Naive thymus-derived CD8-positive, alpha-beta T cell (primary cell): ENCODE data around the gene LRRC73. TPM values are rescaled to one million over a fixed set of nuclear protein-coding genes. Genes with fewer than 3 reads are reported as not detected.
"Not testable (repeated sequence)": the region's sequence is repeated elsewhere in the genome, so short reads cannot be mapped to it uniquely, and the experiment has no call there.

Experiments
- ATAC-seq, 2 donors: fragments of 150-1000 bp; cut with Tn5 transposase in 1 of 2; sonication (Bioruptor Pico), chemical (Tn5 transposase) in 1 of 2; 1 replicate in 1 of 2; 2 replicates in 1 of 2; pipeline ENCODE4 v1.10.0; 2021; ENCODE audit warnings: mild to moderate bottlenecking in 2 of 2, moderate library complexity in 2 of 2
- POLR2A ChIA-PET: fragments of 350-600 bp; sonication (Branson Sonifier 250); formaldehyde crosslinking; loops from one replicate; lab custom pipeline; 2021; ENCODE audit warnings: antibody characterized with exemption; lab: Charles Lee
- DNase-seq, 10 donors: peaks; one replicate each; pipeline versions ENCODE4 v3.0.0 to v3.0.0-alpha.2; 2020 to 2022
- H3K27ac Mint-ChIP-seq, 10 donors: one replicate each; pipeline ENCODE4 v1.8.0; 2020 to 2022; ENCODE audit warnings: mild to moderate bottlenecking in 10 of 10, mixed read lengths in 10 of 10, moderate library complexity in 4 of 10, inconsistent platforms in 1 of 10
- H3K27me3 Mint-ChIP-seq, 5 donors: one replicate each; pipeline ENCODE4 v1.8.0; 2021 to 2022; ENCODE audit warnings: mixed read lengths in 5 of 5
- H3K36me3 Mint-ChIP-seq, 3 donors: one replicate each; pipeline ENCODE4 v1.8.0; 2020 to 2022; ENCODE audit warnings: mixed read lengths in 3 of 3, mild to moderate bottlenecking in 2 of 3, inconsistent platforms in 1 of 3
- H3K4me1 Mint-ChIP-seq, 4 donors: one replicate each; pipeline ENCODE4 v1.8.0; 2021 to 2022; ENCODE audit warnings: mixed read lengths in 4 of 4
- H3K4me3 Mint-ChIP-seq, 10 donors: one replicate each; pipeline ENCODE4 v1.8.0; 2020 to 2022; ENCODE audit warnings: mild to moderate bottlenecking in 10 of 10, mixed read lengths in 10 of 10, moderate library complexity in 6 of 10, inconsistent platforms in 1 of 10
- H3K9me3 Mint-ChIP-seq, 9 donors: one replicate each; pipeline ENCODE4 v1.8.0; 2020 to 2022; ENCODE audit warnings: mixed read lengths in 9 of 9, mild to moderate bottlenecking in 3 of 9, inconsistent platforms in 1 of 9, moderate library complexity in 1 of 9
- polyA plus RNA-seq, 3 donors: library from polyadenylated mRNA; unstranded; fragments of 300-500 nt; fragmentation: Illumina TruSeq; gene quantifications; one replicate each; pipeline ENCODE4 v1.2.3, GENCODE V29; 2021
- total RNA-seq, 8 experiments: library from RNA in 2 of 8; stranded (reverse) in 2 of 8; gene quantifications; one replicate each; pipeline ENCODE4 v1.2.3 and lab custom pipeline; 2021 to 2026

The LRRC73 gene
- total and polyA plus RNA-seq, 5 experiments from 2014 or later: 0.41 to 0.49 TPM; not detected in 3

DNA sequence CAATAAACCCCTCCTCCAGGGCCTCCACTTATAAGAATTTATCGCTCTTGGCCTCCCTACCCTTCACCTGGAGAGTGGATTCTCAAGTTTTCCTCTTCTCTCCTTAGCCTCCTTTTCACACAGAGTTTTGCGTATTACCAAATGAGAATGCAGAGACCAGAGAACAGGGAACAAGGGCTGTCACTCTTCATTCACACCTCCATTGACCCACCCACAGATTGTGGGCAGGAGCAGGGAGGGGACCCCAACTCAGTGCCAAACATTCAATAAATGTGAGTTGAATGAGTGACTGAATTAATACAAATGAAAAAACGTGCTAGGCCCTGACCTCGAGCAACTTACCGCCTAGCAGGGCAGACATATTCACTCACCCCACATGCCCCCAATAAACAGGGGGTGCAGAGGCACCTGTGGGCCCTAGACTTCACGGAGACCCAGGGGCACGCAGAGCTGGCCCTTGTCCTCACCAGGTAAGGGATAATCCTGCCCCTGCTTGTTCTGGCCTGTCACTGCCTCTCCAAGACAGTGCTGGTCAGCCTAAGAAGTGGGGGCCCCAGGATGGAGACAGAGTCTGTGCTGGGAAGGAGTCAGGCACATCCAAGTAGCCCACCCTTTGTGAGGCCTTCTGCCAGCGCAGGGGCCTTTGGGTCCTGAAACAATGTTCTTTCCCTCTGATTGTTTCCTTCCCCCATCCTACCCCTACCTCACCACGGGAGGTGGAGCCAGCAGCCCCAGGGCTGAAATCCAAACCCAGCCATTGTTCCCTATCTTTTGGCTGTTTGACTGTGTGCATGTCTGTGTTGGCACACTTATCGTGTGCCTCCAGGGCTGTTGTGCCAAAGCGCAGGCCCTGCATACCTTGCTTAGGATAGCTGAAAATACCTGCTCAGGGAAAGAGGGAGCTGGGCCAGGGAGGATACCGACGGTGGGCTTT is 41.1 kb downstream of the LRRC73 start:
- Mint-ChIP-seq H3K27me3 (peaks cover 14 to 46% (median 21%) of the 10 kb centered on the region in 5 donors), H3K36me3 (no peaks in the 10 kb centered on the region), H3K4me1 (no peaks in the 10 kb centered on the region), H3K4me3 (no peak overlapping the region), H3K27ac (peak overlapping the region in 1 of 10 donors; percentile 18), H3K9me3 (no peaks in the 10 kb centered on the region)
- ATAC-seq: no peak
- DNase-seq: no peak
- POLR2A ChIA-PET: no interaction called here

DNA sequence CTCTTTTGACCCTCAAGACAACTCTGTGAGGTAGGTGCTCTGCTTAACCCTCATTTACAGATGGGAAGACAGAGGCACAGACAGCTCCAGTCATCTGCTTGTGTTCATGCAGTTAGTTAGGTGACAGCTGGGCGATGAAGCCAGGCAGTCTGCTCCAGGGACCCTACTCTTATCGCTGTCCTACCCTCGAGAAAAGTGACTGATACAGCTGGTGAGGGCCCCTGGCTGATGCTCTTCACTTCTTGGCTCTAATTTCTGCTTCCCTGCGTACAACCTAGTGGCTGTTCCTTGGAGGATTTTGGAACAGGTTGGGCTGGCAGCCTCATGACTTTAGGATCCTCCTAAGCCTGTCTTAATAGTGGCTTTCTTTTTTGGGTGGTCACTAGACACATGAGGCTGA is 41.9 kb downstream of the LRRC73 start:
- ATAC-seq (no peak), DNase-seq (no peak)
- Mint-ChIP-seq H3K36me3 (no peaks in the 10 kb centered on the region), H3K27me3 (peaks cover 14 to 50% (median 21%) of the 10 kb centered on the region in 5 donors), H3K4me3 (no peak overlapping the region), H3K27ac (no peak overlapping the region), H3K4me1 (no peaks in the 10 kb centered on the region), H3K9me3 (no peaks in the 10 kb centered on the region)
- POLR2A ChIA-PET: interaction anchor here (0.6 kb wide), 1 partner anchor 1108 kb away, joined by 4 read pairs; no protein-coding TSS in a partner anchor

DNA sequence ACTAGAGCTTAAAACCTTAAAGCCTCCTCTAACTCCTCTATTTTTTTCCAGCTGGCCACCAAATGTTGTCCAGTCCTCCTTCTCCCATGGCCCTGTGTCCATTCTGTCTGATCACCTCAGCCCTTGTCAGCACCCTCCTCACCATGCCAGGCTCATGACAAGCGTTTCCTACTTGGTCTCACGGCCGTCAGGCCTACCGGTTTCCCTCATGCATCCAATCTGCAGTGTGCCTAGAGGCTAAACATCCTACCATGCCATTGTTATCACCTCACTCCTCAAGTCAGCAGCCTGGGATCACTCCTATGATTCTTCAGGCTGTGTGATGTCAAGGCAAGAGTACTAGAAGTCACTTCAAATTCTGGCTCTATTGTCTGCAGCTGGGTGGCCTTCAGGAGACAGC is 42.4 kb downstream of the LRRC73 start:
- no peaks in the 10 kb centered on the region for H3K9me3 Mint-ChIP-seq
- H3K4me3 Mint-ChIP-seq: no peak overlapping the region
- peak overlapping the region in 2 of 10 donors; percentile 31 to 42 for H3K27ac Mint-ChIP-seq
- H3K4me1 Mint-ChIP-seq: no peaks in the 10 kb centered on the region
- ATAC-seq: no peak
- POLR2A ChIA-PET: interaction anchor here (0.6 kb wide), 1 partner anchor 1107 kb away, joined by 4 read pairs; no protein-coding TSS in a partner anchor
- no peak for DNase-seq
- H3K27me3 Mint-ChIP-seq: peaks cover 16 to 54% (median 25%) of the 10 kb centered on the region in 5 donors
- no peaks in the 10 kb centered on the region for H3K36me3 Mint-ChIP-seq

DNA sequence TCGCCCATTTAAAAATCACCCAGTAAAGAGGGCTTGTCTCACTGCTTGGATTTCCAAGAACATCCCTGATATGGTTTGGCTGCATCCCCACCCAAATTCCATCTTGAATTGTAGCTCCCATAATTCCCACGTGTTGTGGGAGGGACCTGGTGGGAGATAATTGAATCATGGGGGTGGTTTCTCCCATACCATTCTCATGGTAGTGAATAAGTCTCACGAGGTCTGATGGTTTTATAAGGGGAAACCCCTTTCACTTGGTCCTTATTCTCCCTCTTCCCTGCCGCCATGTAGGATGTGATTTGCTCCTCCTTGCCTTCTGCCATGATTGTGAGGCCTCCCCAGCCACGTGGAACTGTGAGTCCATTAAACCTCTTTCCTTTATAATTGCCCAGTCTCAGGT is 42.9 kb downstream of the LRRC73 start:
- DNase-seq, H3K9me3 Mint-ChIP-seq, H3K4me1 Mint-ChIP-seq, H3K4me3 Mint-ChIP-seq, ATAC-seq, H3K27ac Mint-ChIP-seq, H3K36me3 Mint-ChIP-seq, POLR2A ChIA-PET: not testable (repeated sequence)
- peaks cover 17 to 59% (median 30%) of the 10 kb centered on the region in 5 donors for H3K27me3 Mint-ChIP-seq

DNA sequence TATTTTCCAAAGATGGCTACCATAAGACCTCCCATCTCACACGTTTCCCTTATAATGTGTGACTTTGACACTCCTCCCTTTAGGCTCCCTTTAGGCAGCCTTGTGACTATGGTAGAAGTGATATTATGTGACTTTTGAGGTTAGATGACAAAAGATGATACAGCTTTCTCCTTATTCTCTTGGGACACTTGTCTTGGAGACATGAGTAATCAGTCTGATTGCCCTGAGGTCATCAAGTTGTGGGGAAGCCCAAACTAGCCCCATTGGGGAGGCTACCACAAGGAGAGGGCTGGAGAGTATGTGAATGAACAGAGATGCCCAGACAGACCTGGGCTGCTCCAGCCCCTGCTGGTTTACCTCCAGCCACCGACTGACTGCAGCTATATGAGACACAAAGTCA is 44.2 kb downstream of the LRRC73 start:
- no peaks in the 10 kb centered on the region for H3K9me3 Mint-ChIP-seq
- peaks cover 20 to 67% (median 33%) of the 10 kb centered on the region in 5 donors for H3K27me3 Mint-ChIP-seq
- H3K4me1 Mint-ChIP-seq: peaks cover 0 to 2% (median 0%) of the 10 kb centered on the region in 4 donors
- POLR2A ChIA-PET: interaction anchor here (0.9 to 1.6 kb wide), 2 partner anchors 10 to 11 kb away, joined by 3 to 5 read pairs; partner anchors contain the start of gene TJAP1
- DNase-seq (no peak), ATAC-seq (no peak)
- no peak overlapping the region for H3K4me3 Mint-ChIP-seq
- H3K36me3 Mint-ChIP-seq: no peaks in the 10 kb centered on the region
- peak overlapping the region in 1 of 10 donors; percentile 40 for H3K27ac Mint-ChIP-seq

DNA sequence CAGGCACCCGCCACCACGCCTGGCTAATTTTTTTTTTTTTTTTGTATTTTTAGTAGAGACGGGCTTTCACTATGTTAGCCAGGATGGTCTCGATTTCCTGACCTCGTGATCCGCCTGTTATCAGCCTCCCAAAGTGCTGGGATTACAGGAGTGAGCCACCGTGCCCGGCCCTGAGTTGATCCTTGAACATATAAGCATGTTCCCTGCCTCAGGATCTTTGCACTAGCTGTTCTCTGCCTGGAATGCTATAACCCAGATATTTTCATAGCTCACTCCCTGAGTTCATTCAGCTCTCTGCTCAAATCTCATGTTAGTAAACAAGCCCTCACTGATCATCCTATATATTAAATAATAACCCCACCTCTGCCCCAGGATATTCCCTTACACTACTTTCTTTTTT is 45.8 kb downstream of the LRRC73 start:
- DNase-seq: no peak
- peaks cover 20 to 63% (median 31%) of the 10 kb centered on the region in 5 donors for H3K27me3 Mint-ChIP-seq

DNA sequence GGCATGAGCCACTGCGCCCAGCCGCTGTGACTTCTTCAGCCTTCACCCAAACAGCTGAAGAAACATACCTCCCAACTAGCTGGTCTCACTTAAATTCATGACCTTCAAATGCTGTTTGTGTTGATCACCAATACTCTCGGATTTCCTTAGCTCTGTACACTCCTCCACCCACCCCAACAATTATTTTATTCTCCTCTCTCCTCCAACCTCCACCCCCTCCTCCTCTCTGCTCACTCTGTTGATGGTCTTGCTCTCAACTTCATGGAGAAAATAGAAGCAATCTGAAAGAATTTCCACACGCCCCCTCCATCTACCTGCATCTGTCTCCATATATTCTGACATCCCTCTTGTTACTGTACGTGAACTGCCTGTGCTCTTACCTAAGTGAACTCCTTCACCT is 48.2 kb downstream of the LRRC73 start:
- Mint-ChIP-seq H3K27ac (peak overlapping the region in 1 of 10 donors; percentile 19), H3K4me1 (peaks cover under 1 to 2% (median 1%) of the 10 kb centered on the region in 4 donors), H3K27me3 (peaks cover 14 to 39% (median 23%) of the 10 kb centered on the region in 5 donors), H3K4me3 (no peak overlapping the region), H3K9me3 (no peaks in the 10 kb centered on the region), H3K36me3 (no peaks in the 10 kb centered on the region)
- DNase-seq (no peak), ATAC-seq (no peak)
- POLR2A ChIA-PET: no interaction called here

More for the DNA sequence above, 45.8 kb downstream of the LRRC73 start:
- no peak for ATAC-seq
- POLR2A ChIA-PET: interaction anchor here (0.7 kb wide), 1 partner anchor 53 kb away, joined by 4 read pairs; no protein-coding TSS in a partner anchor
- Mint-ChIP-seq H3K4me3 (no peak overlapping the region), H3K4me1 (peaks cover 0 to 2% (median 0%) of the 10 kb centered on the region in 4 donors), H3K27ac (no peak overlapping the region), H3K36me3 (no peaks in the 10 kb centered on the region), H3K9me3 (no peaks in the 10 kb centered on the region)

DNA sequence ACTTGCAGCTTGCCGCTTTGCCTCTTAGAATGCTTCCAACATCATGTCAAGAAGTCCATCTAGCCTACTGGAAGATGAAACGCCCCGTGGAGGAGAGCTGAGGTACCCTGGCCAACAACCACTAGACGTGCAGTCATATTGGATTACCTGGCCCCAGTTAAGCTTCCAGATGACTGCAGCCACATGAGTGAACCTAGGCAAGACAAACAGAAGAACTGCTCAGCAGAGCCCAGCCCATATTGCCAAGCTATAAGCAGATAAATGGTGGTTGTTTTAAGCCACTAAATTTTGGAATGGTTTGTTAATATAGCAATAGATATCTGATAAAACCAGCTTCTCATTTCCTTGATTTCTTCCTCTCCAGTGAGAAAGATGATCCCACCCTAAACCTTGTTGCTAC is 50.1 kb downstream of the LRRC73 start:
- H3K4me3 Mint-ChIP-seq: no peak overlapping the region
- H3K9me3 Mint-ChIP-seq: no peaks in the 10 kb centered on the region
- POLR2A ChIA-PET: no interaction called here
- H3K27ac Mint-ChIP-seq: peak overlapping the region in 1 of 10 donors; percentile 2
- H3K36me3 Mint-ChIP-seq: no peaks in the 10 kb centered on the region
- DNase-seq: no peak
- peaks cover 7 to 30% (median 16%) of the 10 kb centered on the region in 5 donors for H3K27me3 Mint-ChIP-seq
- ATAC-seq: no peak
- H3K4me1 Mint-ChIP-seq: peaks cover 8 to 17% (median 11%) of the 10 kb centered on the region in 4 donors

DNA sequence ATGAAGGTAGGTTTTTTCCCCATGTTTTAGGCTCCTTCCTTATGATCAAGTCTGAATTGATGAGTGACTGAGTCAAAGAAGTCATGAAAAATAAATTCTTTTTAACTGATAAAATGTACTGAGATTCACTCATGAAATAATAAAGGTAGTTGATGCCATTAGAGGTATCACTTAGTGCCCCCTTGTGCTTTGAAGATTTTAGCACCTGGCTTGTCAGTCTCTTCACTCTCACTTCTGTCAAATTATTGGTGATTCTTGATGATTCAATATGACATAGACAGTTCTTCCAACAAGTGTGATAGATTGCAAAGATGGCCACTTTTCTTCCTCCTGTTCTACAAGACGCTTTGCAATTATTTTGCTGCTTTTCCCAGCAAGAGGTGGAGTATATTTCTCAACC is 50.6 kb downstream of the LRRC73 start:
- H3K27ac Mint-ChIP-seq: no peak overlapping the region
- POLR2A ChIA-PET: no interaction called here
- no peak for DNase-seq
- no peak for ATAC-seq
- peaks cover 7 to 30% (median 16%) of the 10 kb centered on the region in 5 donors for H3K27me3 Mint-ChIP-seq
- H3K9me3 Mint-ChIP-seq: no peaks in the 10 kb centered on the region
- H3K36me3 Mint-ChIP-seq: no peaks in the 10 kb centered on the region
- H3K4me1 Mint-ChIP-seq: peaks cover 8 to 21% (median 11%) of the 10 kb centered on the region in 4 donors
- no peak overlapping the region for H3K4me3 Mint-ChIP-seq

DNA sequence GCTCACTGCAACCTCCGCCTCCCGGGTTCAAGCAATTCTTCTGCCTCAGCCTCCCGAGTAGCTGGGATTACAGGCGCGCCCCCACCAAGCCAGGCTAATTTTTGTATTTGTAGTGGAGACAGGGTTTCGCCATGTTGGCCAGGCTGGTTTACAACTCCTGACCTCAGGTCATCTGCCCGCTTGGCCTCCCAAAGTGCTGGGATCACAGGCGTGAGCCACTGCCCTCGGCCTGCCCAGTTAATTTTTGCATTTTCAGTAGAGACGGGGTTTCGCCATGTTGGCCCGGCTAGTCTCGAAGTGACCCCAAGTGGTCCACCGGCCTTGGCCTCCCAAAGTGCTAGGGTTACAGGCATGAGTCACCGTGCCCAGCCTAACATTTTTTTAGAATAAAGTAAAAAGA is 52.0 kb downstream of the LRRC73 start:
- H3K4me3 Mint-ChIP-seq, H3K36me3 Mint-ChIP-seq, H3K27ac Mint-ChIP-seq, ATAC-seq, DNase-seq, H3K9me3 Mint-ChIP-seq: not testable (repeated sequence)
- Mint-ChIP-seq H3K4me1 (peaks cover 10 to 29% (median 16%) of the 10 kb centered on the region in 4 donors), H3K27me3 (peaks cover 6 to 18% (median 12%) of the 10 kb centered on the region in 5 donors)
- POLR2A ChIA-PET: interaction anchor here (0.7 to 2.1 kb wide), 3 partner anchors 45 to 197 kb away, joined by 5 to 7 read pairs (median 6); no protein-coding TSS in a partner anchor

DNA sequence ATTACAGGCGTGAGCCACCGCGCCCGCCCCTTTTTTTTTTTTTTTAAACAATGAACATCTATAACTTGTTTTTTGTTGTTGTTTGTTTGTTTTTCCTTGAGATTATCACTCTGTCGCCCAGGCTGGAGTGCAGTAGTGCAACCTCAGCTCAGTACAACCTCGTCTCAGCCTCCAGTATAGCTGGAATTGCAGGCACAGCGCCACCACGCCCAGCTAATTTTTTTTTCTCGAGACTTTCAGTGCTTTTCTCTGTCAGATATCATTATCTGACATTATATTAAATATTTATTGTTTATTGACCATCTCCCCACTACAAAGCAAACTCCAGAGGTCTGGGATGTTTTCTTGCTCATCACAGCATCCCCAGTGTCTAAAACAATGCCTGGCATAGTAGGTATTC is 52.5 kb downstream of the LRRC73 start:
- ATAC-seq: no peak
- Mint-ChIP-seq H3K4me3 (peak overlapping the region in 1 of 10 donors; percentile 22), H3K36me3 (no peaks in the 10 kb centered on the region), H3K9me3 (no peaks in the 10 kb centered on the region), H3K4me1 (peaks cover 10 to 29% (median 16%) of the 10 kb centered on the region in 4 donors), H3K27me3 (peaks cover 5 to 13% (median 7%) of the 10 kb centered on the region in 5 donors), H3K27ac (no peak overlapping the region)
- POLR2A ChIA-PET: interaction anchor here (0.7 to 2.9 kb wide), 5 partner anchors 45 to 407 kb away, joined by 3 to 13 read pairs (median 5); no protein-coding TSS in a partner anchor
- DNase-seq: no peak
